Ecto neural progenitor cell (in vitro differentiated cells): ENCODE measurements around the gene FFAR4.
A peak's percentile ranks its signal among the peaks of the same experiment; 100 is the strongest.

ENCODE experiments used
- DNase-seq: peaks from one replicate; pipeline ENCODE4 v3.0.0-alpha.2; 2018; ENCODE audit warnings: low spot score

FFAR4 gene

GRCh38 chr10:93572606-93573005 lies 6.1 kb downstream of the FFAR4 start:
- no peak for DNase-seq

- DNase-seq, result no peak
Observed at GRCh38 chr10:93573051-93573909, 6.8 kb downstream of the FFAR4 start.

- DNase-seq, result no peak
Observed at GRCh38 chr10:93573924-93574323, 7.5 kb downstream of the FFAR4 start.

DNA sequence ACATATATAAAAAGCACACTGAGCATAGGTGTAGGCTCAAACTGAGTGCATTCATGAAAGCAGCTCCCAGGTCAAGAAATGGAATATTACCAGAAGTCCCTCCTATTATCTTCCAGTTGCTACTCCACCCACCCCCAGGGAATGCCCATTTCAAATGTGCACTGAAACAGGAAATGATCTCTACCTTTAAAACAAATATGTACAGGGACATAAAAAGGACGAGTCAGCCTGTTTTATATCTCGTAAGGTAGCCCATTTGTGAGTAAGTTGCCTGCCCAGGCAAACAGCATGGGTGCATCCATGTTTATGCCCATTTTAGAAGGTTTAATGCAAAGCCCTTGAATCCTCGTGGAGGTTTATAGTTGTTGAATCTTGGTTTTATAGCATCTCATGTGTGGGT lies 10.4 kb downstream of the FFAR4 start:
- DNase-seq, result no peak

GRCh38 chr10:93577565-93577964 lies 11.1 kb downstream of the FFAR4 start:
- DNase-seq, result no peak

DNA sequence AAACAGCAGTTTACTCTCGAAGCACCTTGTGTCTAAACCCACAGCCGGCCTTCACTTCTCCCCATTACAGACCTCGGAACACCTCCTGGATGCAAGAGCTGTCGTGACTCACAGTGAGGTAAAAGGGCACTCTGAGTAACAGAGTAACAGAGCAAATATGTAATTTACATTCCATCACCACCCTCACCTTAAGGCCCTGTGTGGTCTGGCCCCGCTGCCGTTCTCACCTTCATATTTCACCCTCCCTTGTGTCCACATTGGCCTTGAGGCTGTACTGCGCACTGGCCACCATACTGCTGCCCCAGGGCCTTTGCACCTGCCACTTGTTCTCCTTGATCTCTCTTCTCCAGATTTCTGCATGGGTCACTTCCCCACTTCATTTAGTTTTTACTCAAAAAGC lies 12.6 kb downstream of the FFAR4 start:
- DNase-seq, result no peak

DNA sequence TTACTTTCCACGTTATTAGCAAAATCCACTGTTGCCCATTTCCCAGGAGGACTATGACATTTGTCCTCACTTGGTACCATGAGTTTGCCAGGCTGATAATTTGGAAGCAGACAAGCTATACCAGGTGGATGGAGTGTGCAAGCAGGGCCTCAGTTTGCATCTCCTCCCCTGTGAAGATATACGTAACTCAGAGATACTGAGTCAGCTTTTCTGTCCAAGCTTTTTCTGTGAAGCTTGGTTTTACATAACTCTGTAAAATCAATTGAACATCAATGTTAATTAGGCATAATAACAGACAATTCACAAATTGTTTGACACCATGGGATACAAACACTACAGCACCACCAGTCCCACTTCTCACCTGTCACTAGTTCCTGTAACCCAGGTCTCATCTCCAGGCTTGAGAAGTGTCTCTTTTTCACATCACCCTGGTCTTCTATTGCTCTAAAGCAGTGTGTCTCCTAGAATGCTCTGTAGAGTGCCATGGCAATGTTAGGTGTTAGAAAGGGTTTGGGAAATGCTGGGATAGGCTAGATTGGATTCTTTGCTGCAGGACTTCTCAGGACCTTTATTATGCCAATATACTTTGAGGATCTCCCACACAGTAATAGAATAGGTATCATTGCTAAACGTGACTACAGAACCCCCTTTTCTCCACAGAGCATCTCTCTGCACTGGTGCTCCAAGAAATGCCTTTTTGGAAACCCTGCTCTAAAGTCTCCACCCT lies 13.7 kb downstream of the FFAR4 start:
- DNase-seq, result no peak

- peak; percentile 82 for DNase-seq
Observed at GRCh38 chr10:93580828-93581227, 14.4 kb downstream of the FFAR4 start.

DNA sequence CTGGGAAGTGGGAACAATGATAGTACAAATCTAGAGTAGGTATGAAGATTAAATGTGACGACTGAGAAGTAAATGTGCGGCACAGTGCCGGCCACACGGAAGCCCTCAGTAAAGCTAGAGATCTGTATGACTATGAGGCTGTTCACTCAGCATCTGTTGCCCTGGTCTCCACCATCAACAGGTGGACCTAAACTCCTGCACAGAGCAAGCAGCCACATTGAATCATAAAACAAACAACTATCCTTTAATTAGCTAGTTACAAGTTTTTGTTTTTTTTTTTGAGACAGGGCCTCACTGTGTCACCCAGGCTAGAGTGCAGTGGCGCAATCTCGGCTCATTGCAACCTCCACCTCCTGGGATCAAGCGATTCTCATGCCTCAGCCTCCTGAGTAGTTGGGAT lies 18.0 kb downstream of the FFAR4 start:
- no peak for DNase-seq

GRCh38 chr10:93589648-93590562 lies 23.4 kb downstream of the FFAR4 start:
- no peak for DNase-seq

GRCh38 chr10:93590638-93591037 lies 24.2 kb downstream of the FFAR4 start:
- DNase-seq, result no peak

- DNase-seq, result no peak
Observed at GRCh38 chr10:93591065-93591808, 24.8 kb downstream of the FFAR4 start.

- no peak for DNase-seq
Observed at GRCh38 chr10:93593254-93593653, 26.8 kb downstream of the FFAR4 start.

DNA sequence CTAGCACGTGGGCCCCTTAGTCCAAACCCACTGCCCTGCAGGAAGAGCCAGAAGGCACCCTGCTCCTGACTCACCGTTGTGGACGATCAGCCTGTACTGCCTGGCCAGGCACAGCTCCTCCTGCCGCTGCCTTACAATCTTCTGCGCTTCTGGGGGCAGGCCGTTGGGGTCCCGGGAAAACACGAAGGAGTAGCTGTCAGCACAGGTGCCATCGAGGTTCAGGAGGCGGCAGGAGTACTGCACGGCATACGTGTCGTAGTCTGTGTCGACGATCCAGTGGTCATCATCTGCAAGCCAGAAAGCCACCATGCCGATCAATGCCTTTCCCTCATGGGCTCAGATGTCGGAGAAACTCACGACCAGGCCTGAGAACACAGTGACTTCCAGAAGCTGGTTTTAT lies 27.3 kb downstream of the FFAR4 start:
- no peak for DNase-seq

- no peak for DNase-seq
Observed at GRCh38 chr10:93594518-93594917, 28.1 kb downstream of the FFAR4 start.

DNA sequence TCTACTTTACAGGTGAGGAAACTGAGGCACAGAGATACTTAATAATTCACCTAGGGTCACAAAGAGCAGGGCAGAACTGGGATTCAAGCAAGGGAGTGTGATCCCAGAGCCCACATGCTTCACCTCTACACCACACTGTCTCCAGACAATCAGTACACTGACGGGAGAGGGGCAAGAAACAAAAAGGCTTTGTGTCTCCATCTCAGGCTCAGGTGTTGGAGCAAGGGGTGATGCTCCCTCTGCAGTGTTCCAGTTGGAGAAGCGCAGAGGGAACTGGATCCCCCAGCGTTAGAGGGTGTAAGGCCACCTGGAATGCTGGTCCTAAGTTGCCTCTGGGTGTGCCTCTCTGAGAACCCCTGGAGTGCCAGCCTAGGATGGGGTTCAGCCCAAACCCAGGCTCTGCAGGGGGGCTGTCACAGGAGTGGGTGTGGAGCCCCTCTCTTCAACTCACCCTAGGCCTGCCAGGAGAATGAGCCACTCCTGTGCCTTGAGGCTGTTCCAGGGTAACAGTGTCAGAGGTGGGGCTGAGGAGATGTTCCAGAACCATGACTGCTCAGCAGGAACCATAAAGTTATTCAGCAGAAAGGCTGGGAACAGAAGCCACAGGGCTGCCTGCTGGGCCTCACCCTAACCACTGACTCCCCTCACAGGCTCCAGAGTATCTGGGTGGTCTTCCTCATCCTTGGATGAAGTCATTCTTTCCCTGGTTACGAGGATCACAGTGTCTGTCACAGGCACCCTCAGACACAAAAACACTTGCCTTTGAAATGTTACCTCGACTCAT lies 29.1 kb downstream of the FFAR4 start:
- no peak for DNase-seq

DNA sequence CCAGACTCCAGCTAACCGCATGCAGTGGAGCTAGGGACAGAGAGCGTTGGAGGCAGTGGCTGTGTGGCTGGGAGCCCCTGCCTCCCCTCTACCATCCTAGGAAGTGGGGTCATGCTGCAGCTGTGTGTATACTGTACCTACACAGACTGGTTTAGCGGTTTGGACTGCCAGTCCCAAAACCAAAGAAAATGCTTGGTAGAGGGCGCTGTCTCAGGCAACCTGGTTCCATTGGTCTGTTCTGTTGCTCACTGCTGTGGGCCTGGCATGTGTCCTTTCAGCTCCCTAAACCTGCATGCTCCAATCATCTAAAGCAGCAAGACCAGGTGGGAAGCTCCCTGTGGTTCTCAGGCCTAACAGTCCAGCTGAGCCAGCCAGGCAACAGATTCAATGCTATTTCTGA lies 30.1 kb downstream of the FFAR4 start:
- DNase-seq, result no peak

GRCh38 chr10:93597075-93597599 lies 30.7 kb downstream of the FFAR4 start:
- DNase-seq, result no peak

- DNase-seq, result no peak
Observed at GRCh38 chr10:93598157-93598556, 31.7 kb downstream of the FFAR4 start.

GRCh38 chr10:93599335-93599734 lies 32.9 kb downstream of the FFAR4 start:
- DNase-seq, result no peak

GRCh38 chr10:93599778-93600177 lies 33.3 kb downstream of the FFAR4 start:
- DNase-seq, result no peak
